ENCODE measurements around the gene SV2B. TPM values are rescaled to one million over a fixed set of nuclear protein-coding genes. Genes with fewer than 3 reads are reported as not detected.

Gene SV2B
- polyA plus RNA-seq, 1 donor (not counting 4 experiments of a cell fraction or from before 2014, with no cell fraction given), result 0.04 TPM

GRCh38 chr15:91265416-91265940 is 165.4 kb downstream of the SV2B start:
- H3K9ac ChIP-seq (ENCODE audit: control insufficient read depth, extremely low read depth, insufficient read depth, low read length), result no peak overlapping the region
- DNase-seq (ENCODE audit: low read depth, low spot score), result no peak
- H3K4me1 ChIP-seq (ENCODE audit: control insufficient read depth, extremely low read depth, insufficient read depth, low read length), result peaks cover 16% of the 10 kb centered on the region
- no peak overlapping the region for H3K4me3 ChIP-seq (ENCODE audit: control insufficient read depth in 2 of 3, extremely low read depth in 1 of 3, insufficient read depth in 2 of 3, low read depth in 1 of 3, low read length in 3 of 3)
- dilution Hi-C loops (cut with MboI; ENCODE audit: extremely low pct_ligation_motif_present, low sequenced_read_pairs), result loop anchor here (25.0 kb wide), 1 partner anchor 203 kb away; no protein-coding TSS in a partner anchor
- H3K36me3 ChIP-seq (ENCODE audit: control insufficient read depth in 2 of 2, extremely low read depth in 1 of 2, insufficient read depth in 2 of 2, low read length in 2 of 2), result no peaks in the 10 kb centered on the region
- H3K79me2 ChIP-seq (ENCODE audit: control insufficient read depth, insufficient read depth, low read length), result no peaks in the 10 kb centered on the region
- no peaks in the 10 kb centered on the region for H3K27me3 ChIP-seq (ENCODE audit: control insufficient read depth, extremely low read depth, insufficient read depth, low read length)
- no peak overlapping the region for H3K4me2 ChIP-seq (ENCODE audit: control insufficient read depth, extremely low read depth, insufficient read depth, low read depth, low read length)
- H3K27ac ChIP-seq (ENCODE audit: control insufficient read depth, insufficient read depth, low read length), result no peak overlapping the region
- FAIRE-seq, result no peak
- H2AFZ ChIP-seq (ENCODE audit: control insufficient read depth, low read length), result no peak overlapping the region
- H4K20me1 ChIP-seq (ENCODE audit: control insufficient read depth, extremely low read depth, insufficient read depth, low read length), result no peaks in the 10 kb centered on the region
- H3K9me1 ChIP-seq (ENCODE audit: control insufficient read depth, extremely low read depth, insufficient read depth, low read length), result no peaks in the 10 kb centered on the region
- H3K9me3 ChIP-seq (ENCODE audit: control insufficient read depth, low read depth, low read length), result no peaks in the 10 kb centered on the region
- no peak for TF ChIP-seq CTCF (optimal IDR thresholded peaks at IDR 0.05 in 1 of 3, IDR thresholded peaks at IDR 0.05 in 1 of 3, conservative IDR thresholded peaks at IDR 0.05 in 1 of 3; ENCODE audit: extremely low read depth in 1 of 3, insufficient read depth in 2 of 3, low read length in 3 of 3)
- TF ChIP-seq EZH2 (IDR thresholded peaks at IDR 0.05; ENCODE audit: low read length), result no peak

DNA sequence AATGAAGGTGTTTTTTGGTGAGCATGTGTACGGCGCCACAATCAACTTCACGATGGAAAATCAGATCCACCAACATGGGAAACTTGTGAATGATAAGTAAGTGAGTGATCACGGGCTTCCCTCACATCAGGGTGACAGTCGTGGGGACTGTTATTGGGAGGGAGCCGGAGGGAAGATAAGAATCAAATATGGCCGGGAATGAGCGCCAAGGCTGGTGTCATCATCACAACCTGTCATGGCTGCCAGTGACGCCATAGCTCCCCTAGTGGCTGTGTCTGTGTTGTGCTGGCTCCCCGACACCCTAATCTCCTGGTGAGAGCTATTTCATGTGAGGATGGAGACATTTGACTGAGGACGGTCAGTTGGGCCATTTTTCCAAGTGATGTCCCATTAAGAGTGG is 168.5 kb downstream of the SV2B start:
- Histone ChIP-seq H3K9ac (ENCODE audit: control insufficient read depth, extremely low read depth, insufficient read depth, low read length) (no peak overlapping the region), H3K4me2 (ENCODE audit: control insufficient read depth, extremely low read depth, insufficient read depth, low read depth, low read length) (no peak overlapping the region), H3K4me1 (ENCODE audit: control insufficient read depth, extremely low read depth, insufficient read depth, low read length) (peaks cover 11% of the 10 kb centered on the region), H3K36me3 (ENCODE audit: control insufficient read depth in 2 of 2, extremely low read depth in 1 of 2, insufficient read depth in 2 of 2, low read length in 2 of 2) (no peaks in the 10 kb centered on the region), H3K4me3 (ENCODE audit: control insufficient read depth in 2 of 3, extremely low read depth in 1 of 3, insufficient read depth in 2 of 3, low read depth in 1 of 3, low read length in 3 of 3) (no peak overlapping the region), H3K27ac (ENCODE audit: control insufficient read depth, insufficient read depth, low read length) (no peak overlapping the region), H3K9me1 (ENCODE audit: control insufficient read depth, extremely low read depth, insufficient read depth, low read length) (no peaks in the 10 kb centered on the region), H3K27me3 (ENCODE audit: control insufficient read depth, extremely low read depth, insufficient read depth, low read length) (peaks cover 5% of the 10 kb centered on the region), H4K20me1 (ENCODE audit: control insufficient read depth, extremely low read depth, insufficient read depth, low read length) (no peaks in the 10 kb centered on the region), H3K79me2 (ENCODE audit: control insufficient read depth, insufficient read depth, low read length) (no peaks in the 10 kb centered on the region), H2AFZ (ENCODE audit: control insufficient read depth, low read length) (no peak overlapping the region), H3K9me3 (ENCODE audit: control insufficient read depth, low read depth, low read length) (no peaks in the 10 kb centered on the region)
- FAIRE-seq, result no peak
- DNase-seq (ENCODE audit: low read depth, low spot score), result no peak
- TF ChIP-seq EZH2 (IDR thresholded peaks at IDR 0.05; ENCODE audit: low read length) (no peak), CTCF (optimal IDR thresholded peaks at IDR 0.05 in 1 of 3, IDR thresholded peaks at IDR 0.05 in 1 of 3, conservative IDR thresholded peaks at IDR 0.05 in 1 of 3; ENCODE audit: extremely low read depth in 1 of 3, insufficient read depth in 2 of 3, low read length in 3 of 3) (peak; percentile 42 to 70 (median 46))
- dilution Hi-C loops (cut with MboI; ENCODE audit: extremely low pct_ligation_motif_present, low sequenced_read_pairs), result loop anchor here (25.0 kb wide), 1 partner anchor 206 kb away; no protein-coding TSS in a partner anchor
